ENCODE results near the gene BMAL2. TPM values are rescaled to one million over a fixed set of nuclear protein-coding genes. Genes with fewer than 3 reads are reported as not detected.

The BMAL2 gene
- total RNA-seq, 4 donors from 2014 or later = 19.3 to 80.7 (median 39.1) TPM

DNA sequence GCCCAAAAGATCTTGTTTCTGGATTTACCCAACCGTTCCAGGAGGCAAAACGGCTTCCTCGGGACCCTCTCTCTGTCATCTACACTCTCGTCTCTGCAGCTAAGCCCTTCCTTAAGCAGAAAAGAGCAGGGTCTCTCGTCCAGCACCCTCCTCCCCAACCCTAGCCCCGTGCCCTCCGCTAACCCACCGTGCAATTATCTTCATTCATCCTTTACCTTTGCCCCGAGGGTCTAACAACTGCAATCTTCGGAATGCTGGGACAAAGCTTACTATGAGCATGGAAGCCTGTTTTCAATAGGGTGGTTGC lies 276 bp upstream of the BMAL2 start:
- intact Hi-C loops (cut with DNase I) = no loop called here
- DNase-seq = no peak
- Histone ChIP-seq H3K36me3 (peaks cover 0 to 5% (median 0%) of the 10 kb centered on the region in 3 donors), H3K27ac (peak overlapping the region; percentile 60 to 85 (median 82)), H3K27me3 (no peaks in the 10 kb centered on the region), H3K4me1 (peaks cover 13 to 68% (median 29%) of the 10 kb centered on the region in 3 donors), H3K4me3 (peak overlapping the region; percentile 68 to 94 (median 80)), H3K9me3 (no peaks in the 10 kb centered on the region)
- WGBS, 2 donors = 10 to 16% methylated on average over 10 of the region's 10 CpGs
- TF ChIP-seq, protein P1, sequence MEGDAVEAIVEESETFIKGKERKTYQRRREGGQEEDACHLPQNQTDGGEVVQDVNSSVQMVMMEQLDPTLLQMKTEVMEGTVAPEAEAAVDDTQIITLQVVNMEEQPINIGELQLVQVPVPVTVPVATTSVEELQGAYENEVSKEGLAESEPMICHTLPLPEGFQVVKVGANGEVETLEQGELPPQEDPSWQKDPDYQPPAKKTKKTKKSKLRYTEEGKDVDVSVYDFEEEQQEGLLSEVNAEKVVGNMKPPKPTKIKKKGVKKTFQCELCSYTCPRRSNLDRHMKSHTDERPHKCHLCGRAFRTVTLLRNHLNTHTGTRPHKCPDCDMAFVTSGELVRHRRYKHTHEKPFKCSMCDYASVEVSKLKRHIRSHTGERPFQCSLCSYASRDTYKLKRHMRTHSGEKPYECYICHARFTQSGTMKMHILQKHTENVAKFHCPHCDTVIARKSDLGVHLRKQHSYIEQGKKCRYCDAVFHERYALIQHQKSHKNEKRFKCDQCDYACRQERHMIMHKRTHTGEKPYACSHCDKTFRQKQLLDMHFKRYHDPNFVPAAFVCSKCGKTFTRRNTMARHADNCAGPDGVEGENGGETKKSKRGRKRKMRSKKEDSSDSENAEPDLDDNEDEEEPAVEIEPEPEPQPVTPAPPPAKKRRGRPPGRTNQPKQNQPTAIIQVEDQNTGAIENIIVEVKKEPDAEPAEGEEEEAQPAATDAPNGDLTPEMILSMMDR (IDR thresholded peaks at IDR 0.05) = no peak
- TF ChIP-seq POLR2A (IDR thresholded peaks at IDR 0.05) = no peak

DNA sequence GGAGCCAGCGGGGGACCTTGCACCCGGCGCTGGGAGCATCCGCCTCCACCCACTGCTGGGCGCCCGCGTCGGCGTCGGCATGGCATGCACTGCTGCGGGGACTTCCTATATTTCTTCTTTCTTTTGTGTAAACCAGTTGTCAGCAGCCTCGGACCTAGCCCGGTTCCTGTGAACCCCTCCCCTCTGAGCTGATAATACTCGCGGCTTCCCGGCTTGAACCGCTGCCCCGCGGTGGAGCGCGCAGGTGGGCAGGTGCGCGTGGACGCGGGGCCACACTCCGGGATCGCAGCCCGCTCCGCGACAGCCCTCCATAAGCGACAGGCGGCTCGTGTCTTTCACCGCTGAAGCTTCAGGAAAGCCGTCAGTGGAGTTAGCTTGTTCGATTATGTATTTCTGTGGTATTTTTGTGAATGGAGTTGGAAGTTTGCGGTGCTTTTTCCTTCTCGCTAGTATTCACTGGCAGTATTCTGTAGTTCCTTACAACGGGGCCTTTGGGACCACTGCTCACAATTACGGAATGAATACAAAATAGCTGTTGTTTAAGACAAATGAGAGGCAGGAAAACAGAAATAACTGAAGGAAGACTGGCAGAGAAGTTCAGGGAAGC lies 870 bp downstream of the BMAL2 start:
- peak overlapping the region; percentile 68 to 94 (median 80) for H3K4me3 ChIP-seq
- WGBS, 2 donors = 1% methylated on average over 11 to 20 of the region's 40 CpGs
- no peaks in the 10 kb centered on the region for H3K36me3 ChIP-seq
- no peaks in the 10 kb centered on the region for H3K9me3 ChIP-seq
- TF ChIP-seq, protein P1 (IDR thresholded peaks at IDR 0.05) = no peak
- no peak for TF ChIP-seq POLR2A (IDR thresholded peaks at IDR 0.05)
- H3K27ac ChIP-seq = peak overlapping the region; percentile 60 to 85 (median 82)
- DNase-seq = no peak
- H3K27me3 ChIP-seq = no peaks in the 10 kb centered on the region
- intact Hi-C loops (cut with DNase I) = no loop called here
- H3K4me1 ChIP-seq = peaks cover 19 to 79% (median 33%) of the 10 kb centered on the region in 3 donors

DNA sequence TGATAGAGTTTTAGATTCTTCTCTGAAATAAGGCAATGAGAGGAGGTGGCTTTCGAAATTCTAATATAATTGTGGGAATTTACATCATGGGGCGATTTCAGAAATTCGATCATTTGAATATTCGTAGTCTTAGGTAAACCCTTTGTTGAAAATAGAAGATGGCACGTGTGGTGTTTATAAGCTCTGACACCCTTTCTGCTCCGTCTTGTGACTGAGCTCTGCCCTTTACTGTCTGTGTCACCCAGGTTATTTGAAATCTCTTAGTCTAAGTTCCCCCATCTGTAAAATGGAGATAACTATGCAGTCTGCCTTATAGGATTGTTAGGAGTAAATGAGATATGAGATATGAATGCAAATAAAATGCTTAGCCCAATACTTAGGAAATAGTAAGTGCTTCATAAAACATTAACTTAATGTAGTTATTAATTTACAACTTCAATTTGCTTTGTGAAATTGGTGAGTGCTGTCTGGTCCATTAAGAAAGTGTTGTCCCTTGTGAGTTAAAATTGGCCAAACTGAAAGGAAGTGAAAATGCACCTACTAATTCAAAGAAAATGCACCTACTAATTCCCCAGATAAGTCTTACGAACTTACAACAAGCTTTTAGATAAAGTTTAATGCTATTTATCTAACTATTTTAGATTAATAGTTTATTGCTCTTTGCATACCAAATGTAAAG lies 1.5 kb downstream of the BMAL2 start:
- peaks cover 20 to 81% (median 33%) of the 10 kb centered on the region in 3 donors for H3K4me1 ChIP-seq
- no peaks in the 10 kb centered on the region for H3K9me3 ChIP-seq
- WGBS, 2 donors = 46 to 48% methylated on average over 7 of the region's 7 CpGs
- intact Hi-C loops (cut with DNase I) = no loop called here
- H3K36me3 ChIP-seq = no peaks in the 10 kb centered on the region
- H3K27ac ChIP-seq = peak overlapping the region in 3 of 4 donors; percentile 60 to 85 (median 83)
- H3K4me3 ChIP-seq = peak overlapping the region; percentile 68 to 94 (median 80)
- no peaks in the 10 kb centered on the region for H3K27me3 ChIP-seq
- DNase-seq = no peak
- TF ChIP-seq, protein P1 (IDR thresholded peaks at IDR 0.05) = no peak
- no peak for TF ChIP-seq POLR2A (IDR thresholded peaks at IDR 0.05)

DNA sequence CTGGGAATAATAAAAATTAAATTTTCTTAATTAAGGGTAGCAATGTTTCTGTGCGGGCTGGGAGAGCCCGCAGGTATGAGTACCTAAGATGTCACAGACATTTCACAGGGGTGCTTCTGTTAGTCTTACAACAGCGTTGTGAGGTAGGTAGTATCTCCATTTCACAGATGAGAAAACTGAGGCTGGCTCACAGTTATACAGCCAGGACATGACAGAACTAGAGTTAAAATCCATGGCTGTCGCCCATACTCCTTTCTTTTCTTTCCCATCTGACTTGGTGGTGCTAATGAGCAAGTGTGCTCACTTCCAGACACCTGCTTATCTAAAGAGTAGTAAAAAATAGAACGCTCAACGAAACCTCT lies 2.1 kb downstream of the BMAL2 start:
- intact Hi-C loops (cut with DNase I) = no loop called here
- 72 to 77% methylated on average over 6 of the region's 6 CpGs for WGBS, 2 donors
- DNase-seq = no peak
- Histone ChIP-seq H3K27me3 (no peaks in the 10 kb centered on the region), H3K9me3 (no peaks in the 10 kb centered on the region), H3K27ac (peak overlapping the region in 3 of 4 donors; percentile 8 to 81 (median 81)), H3K4me3 (peak overlapping the region in 3 of 4 donors; percentile 68 to 94 (median 84)), H3K4me1 (peaks cover 20 to 81% (median 33%) of the 10 kb centered on the region in 3 donors), H3K36me3 (no peaks in the 10 kb centered on the region)
- TF ChIP-seq, protein P1 (IDR thresholded peaks at IDR 0.05) = no peak
- TF ChIP-seq POLR2A (IDR thresholded peaks at IDR 0.05) = no peak

All from esophagus squamous epithelium (tissue), 5 donors.